C4-2B (cell line): Measurements from ENCODE around the gene S1PR4.

Source experiments
- CTCF ChIP-seq: fragments of 450-650 bp; conservative IDR thresholded peaks from 2 replicates; pipeline ENCODE4 v1.5.1; 2017; ENCODE audit warnings: mild to moderate bottlenecking
- ZFX ChIP-seq: fragments of 450-650 bp; IDR thresholded peaks from 2 replicates; pipeline ENCODE4 v1.6.1; 2017

- TF ChIP-seq CTCF (no peak), ZFX (no peak)
Observed at GRCh38 chr19:3153286-3154230, 25.0 kb upstream of the S1PR4 start.
